Sigmoid colon (tissue), 7 donors: ENCODE results near the gene RFT1. TPM values are rescaled to one million over a fixed set of nuclear protein-coding genes. Genes with fewer than 3 reads are reported as not detected.
A peak's percentile ranks its signal among the peaks of the same experiment; 100 is the strongest.

Experiments
- DNase-seq: peaks from one replicate; pipeline ENCODE4 v3.0.0-alpha.2; 2019
- H3K27ac ChIP-seq, 4 donors: fragments of 200-600 bp; sonication (generic); one replicate each; pipeline ENCODE4 v1.5.1; 2016 to 2019; ENCODE audit warnings: mild to moderate bottlenecking in 1 of 4
- H3K27me3 ChIP-seq, 3 donors: fragments of 200-600 bp; sonication (generic); one replicate each; pipeline ENCODE4 v1.5.1; 2019; ENCODE audit warnings: mild to moderate bottlenecking in 1 of 3
- H3K36me3 ChIP-seq, 4 donors: fragments of 200-600 bp; sonication (generic); one replicate each; pipeline ENCODE4 v1.5.1; 2016 to 2019
- H3K4me1 ChIP-seq, 4 donors: fragments of 200-600 bp; sonication (generic); one replicate each; pipeline ENCODE4 v1.5.1; 2017 to 2019
- H3K4me3 ChIP-seq, 4 donors: fragments of 200-600 bp; sonication (generic); one replicate each; pipeline ENCODE4 v1.5.1; 2017 to 2019; ENCODE audit warnings: mild to moderate bottlenecking in 2 of 4, moderate library complexity in 1 of 4
- H3K9me3 ChIP-seq, 4 donors: fragments of 200-600 bp in 3 of 4; sonication (generic) in 3 of 4; one replicate each; pipeline versions ENCODE4 v1.5.1 to v1.6.1; 2013 to 2019
- CTCF ChIP-seq, 4 experiments: fragments of 450-650 bp in 3 of 4; fragments of 200-600 bp in 1 of 4; IDR thresholded peaks; one replicate each; pipeline ENCODE4 v1.5.1; 2016 to 2019; ENCODE audit warnings: antibody characterized with exemption in 4 of 4, mild to moderate bottlenecking in 3 of 4, moderate library complexity in 2 of 4
- EP300 ChIP-seq, 4 donors: sonication (generic); formaldehyde crosslinking; IDR thresholded peaks; one replicate each; pipeline ENCODE4 v1.6.1; 2017; ENCODE audit warnings: antibody characterized with exemption in 4 of 4
- POLR2A ChIP-seq, 2 donors: fragments of 450-650 bp; IDR thresholded peaks; one replicate each; pipeline ENCODE4 v1.6.1; 2016; ENCODE audit warnings: antibody characterized with exemption in 2 of 2, mild to moderate bottlenecking in 2 of 2, moderate library complexity in 2 of 2
- POLR2AphosphoS5 ChIP-seq, 4 donors: sonication (generic); formaldehyde crosslinking; IDR thresholded peaks; one replicate each; pipeline ENCODE4 v1.6.1; 2017; ENCODE audit warnings: antibody characterized with exemption in 4 of 4
- WGBS, 2 donors: extraction: QIAGEN DNeasy Blood & Tissue Kit; methylation state at CpG; one replicate each; pipeline ENCODE4 v1.1.7; 2013; 5-methylcytosine and 5-hydroxymethylcytosine counted together
- intact Hi-C: fragments of 100-400 bp; cut with DNase I; formaldehyde crosslinking; loops from one replicate; pipeline ENCODE4 v1.15.1; 2023
- polyA plus RNA-seq, 3 donors: library from polyadenylated mRNA; stranded (reverse); fragments of 200-250 nt; gene quantifications; one replicate each; pipeline ENCODE4 v1.2.3, GENCODE V29; 2013
- total RNA-seq, 4 donors: library from RNA; depleted of rRNA; stranded (reverse); fragments of >200 nt; gene quantifications; one replicate each; pipeline ENCODE4 v1.1.0, GENCODE V29; 2016
- donor health status: healthy with polysubstance abuse.
- donor health status: Bipolar disorder and iron deficiency.
- donor health status: healthy.

RFT1 gene
- total and polyA plus RNA-seq, 7 donors: 3.0 to 13.2 (median 6.3) TPM

- Histone ChIP-seq H3K4me3 (peak overlapping the region in 1 of 4 donors; percentile 93), H3K27me3 (no peaks in the 10 kb centered on the region), H3K4me1 (peaks cover 0 to 32% (median 26%) of the 10 kb centered on the region in 4 donors), H3K27ac (peak overlapping the region; percentile 90 to 96 (median 94)), H3K36me3 (no peaks in the 10 kb centered on the region), H3K9me3 (no peaks in the 10 kb centered on the region)
- intact Hi-C loops: no loop called here
- DNase-seq: no peak
- TF ChIP-seq CTCF (IDR thresholded peaks at IDR 0.05) (no peak), POLR2A (IDR thresholded peaks at IDR 0.05) (no peak), POLR2AphosphoS5 (IDR thresholded peaks at IDR 0.05) (no peak), EP300 (IDR thresholded peaks at IDR 0.05) (no peak)
- 30 to 77% methylated on average over 2 of the region's 2 CpGs for WGBS, 2 donors
Observed at GRCh38 chr3:53043738-53044137, 86.5 kb downstream of the RFT1 start.

- no peaks in the 10 kb centered on the region for H3K9me3 ChIP-seq
- no peaks in the 10 kb centered on the region for H3K36me3 ChIP-seq
- DNase-seq: no peak
- intact Hi-C loops: no loop called here
- no peaks in the 10 kb centered on the region for H3K27me3 ChIP-seq
- peaks cover 0 to 32% (median 26%) of the 10 kb centered on the region in 4 donors for H3K4me1 ChIP-seq
- no peak overlapping the region for H3K4me3 ChIP-seq
- H3K27ac ChIP-seq: no peak overlapping the region
- no peak for TF ChIP-seq POLR2AphosphoS5 (IDR thresholded peaks at IDR 0.05)
- no peak for TF ChIP-seq CTCF (IDR thresholded peaks at IDR 0.05)
- no peak for TF ChIP-seq POLR2A (IDR thresholded peaks at IDR 0.05)
- no peak for TF ChIP-seq EP300 (IDR thresholded peaks at IDR 0.05)
- 90 to 91% methylated on average over 3 of the region's 3 CpGs for WGBS, 2 donors
Observed at GRCh38 chr3:53042651-53043050, 87.6 kb downstream of the RFT1 start.

- no peak for TF ChIP-seq CTCF (IDR thresholded peaks at IDR 0.05)
- TF ChIP-seq POLR2A (IDR thresholded peaks at IDR 0.05): no peak
- no peak for TF ChIP-seq POLR2AphosphoS5 (IDR thresholded peaks at IDR 0.05)
- TF ChIP-seq EP300 (IDR thresholded peaks at IDR 0.05): no peak
- no peaks in the 10 kb centered on the region for H3K27me3 ChIP-seq
- no peak overlapping the region for H3K27ac ChIP-seq
- intact Hi-C loops: no loop called here
- no peaks in the 10 kb centered on the region for H3K9me3 ChIP-seq
- H3K4me3 ChIP-seq: no peak overlapping the region
- no peaks in the 10 kb centered on the region for H3K36me3 ChIP-seq
- H3K4me1 ChIP-seq: peaks cover 0 to 25% (median 19%) of the 10 kb centered on the region in 4 donors
- no peak for DNase-seq
Observed at GRCh38 chr3:53040351-53040820, 89.8 kb downstream of the RFT1 start.

- no peaks in the 10 kb centered on the region for H3K27me3 ChIP-seq
- no peak overlapping the region for H3K27ac ChIP-seq
- H3K9me3 ChIP-seq: no peaks in the 10 kb centered on the region
- intact Hi-C loops: no loop called here
- TF ChIP-seq POLR2AphosphoS5 (IDR thresholded peaks at IDR 0.05) (no peak), EP300 (IDR thresholded peaks at IDR 0.05) (no peak), POLR2A (IDR thresholded peaks at IDR 0.05) (no peak), CTCF (IDR thresholded peaks at IDR 0.05) (no peak)
- no peaks in the 10 kb centered on the region for H3K36me3 ChIP-seq
- no peak for DNase-seq
- peaks cover 0 to 24% (median 16%) of the 10 kb centered on the region in 4 donors for H3K4me1 ChIP-seq
- WGBS, 2 donors: 76 to 85% methylated on average over 2 of the region's 2 CpGs
- no peak overlapping the region for H3K4me3 ChIP-seq
Observed at GRCh38 chr3:53039376-53039752, 90.9 kb downstream of the RFT1 start.
